GM23338 (cell line): ENCODE results near the gene PLXNA2. TPM values are rescaled to one million over a fixed set of nuclear protein-coding genes. Genes with fewer than 3 reads are reported as not detected.

Experiments
- ATAC-seq: fragments of 200-7000 bp; cut with Tn5 transposase; 3 replicates; pipeline ENCODE4 v1.9.1; 2020
- DNase-seq: peaks from one replicate; pipeline ENCODE4 v3.0.0-alpha.2; 2015; ENCODE audit warnings: low spot score
- H2AFZ ChIP-seq: fragments of 200-600 bp; sonication (generic); 2 replicates; pipeline ENCODE4 v1.8.0; 2016; ENCODE audit warnings: antibody characterized with exemption, mild to moderate bottlenecking, moderate library complexity
- H3F3A ChIP-seq: fragments of 200-600 bp; sonication (generic); replicated peaks from 2 replicates; pipeline ENCODE4 v1.8.0; 2017; ENCODE audit warnings: antibody characterized with exemption, mixed run types, low read depth
- H3K27ac ChIP-seq: fragments of 200-600 bp; sonication (generic); 2 replicates; pipeline ENCODE4 v1.6.1; 2016; ENCODE audit warnings: low read depth
- H3K27me3 ChIP-seq: fragments of 200-600 bp; sonication (generic); 2 replicates; pipeline ENCODE4 v1.8.0; 2016; ENCODE audit warnings: mild to moderate bottlenecking, mixed run types, moderate library complexity; ENCODE audit not compliant: insufficient read depth
- H3K36me3 ChIP-seq: fragments of 200-600 bp; sonication (generic); 2 replicates; pipeline ENCODE4 v1.8.0; 2016; ENCODE audit warnings: mild to moderate bottlenecking; ENCODE audit not compliant: insufficient read depth
- H3K4me1 ChIP-seq: fragments of 200-600 bp; sonication (generic); 2 replicates; pipeline ENCODE4 v1.8.0; 2016; ENCODE audit warnings: mild to moderate bottlenecking, moderate library complexity; ENCODE audit not compliant: insufficient read depth
- H3K4me2 ChIP-seq: fragments of 200-600 bp; sonication (generic); 2 replicates; pipeline ENCODE4 v1.7.1; 2017; ENCODE audit warnings: mixed run types
- H3K4me3 ChIP-seq: fragments of 200-600 bp; sonication (generic); 2 replicates; pipeline ENCODE4 v1.6.1; 2016; ENCODE audit warnings: mixed run types
- H3K79me2 ChIP-seq: fragments of 200-600 bp; sonication (generic); replicated peaks from 2 replicates; pipeline ENCODE4 v1.8.0; 2017; ENCODE audit warnings: mild to moderate bottlenecking; ENCODE audit not compliant: insufficient read depth
- H3K9me2 ChIP-seq: fragments of 200-600 bp; sonication (generic); 2 replicates; pipeline ENCODE4 v1.8.0; 2017; ENCODE audit not compliant: insufficient read depth
- H4K20me1 ChIP-seq: fragments of 200-600 bp; sonication (generic); replicated peaks from 2 replicates; pipeline ENCODE4 v1.8.0; 2017; ENCODE audit warnings: mild to moderate bottlenecking; ENCODE audit not compliant: insufficient read depth
- H3K27ac Mint-ChIP-seq: 2 replicates; pipeline ENCODE4 v1.8.0; 2020; ENCODE audit warnings: inconsistent platforms, mild to moderate bottlenecking, moderate library complexity, mixed read lengths
- H3K27me3 Mint-ChIP-seq: 3 replicates; pipeline ENCODE4 v1.8.0; 2022; ENCODE audit warnings: low read depth, mild to moderate bottlenecking, moderate library complexity, mixed read lengths, inconsistent platforms; ENCODE audit not compliant: insufficient read depth, poor library complexity
- H3K36me3 Mint-ChIP-seq: 3 replicates; pipeline ENCODE4 v1.8.0; 2021; ENCODE audit warnings: low read depth, mild to moderate bottlenecking, inconsistent platforms, moderate library complexity, mixed read lengths
- H3K4me1 Mint-ChIP-seq: 3 replicates; pipeline ENCODE4 v1.8.0; 2020; ENCODE audit warnings: mild to moderate bottlenecking, inconsistent platforms, mixed read lengths
- H3K4me3 Mint-ChIP-seq: 3 replicates; pipeline ENCODE4 v1.8.0; 2021; ENCODE audit warnings: moderate library complexity, mild to moderate bottlenecking, inconsistent platforms, mixed read lengths
- H3K9me3 Mint-ChIP-seq: 3 replicates; pipeline ENCODE4 v1.8.0; 2020; ENCODE audit warnings: moderate library complexity, mild to moderate bottlenecking, inconsistent platforms, mixed read lengths
- EZH2 ChIP-seq: fragments of 200-600 bp; sonication (generic); IDR thresholded peaks from one replicate; pipeline ENCODE4 v1.8.0; 2017; ENCODE audit warnings: antibody characterized with exemption, mild to moderate bottlenecking, low read depth; ENCODE audit not compliant: unreplicated experiment
- EZH2phosphoT487 ChIP-seq: fragments of 200-600 bp; sonication (generic); IDR thresholded peaks from one replicate; pipeline ENCODE4 v1.8.1; 2018; ENCODE audit warnings: antibody characterized with exemption; ENCODE audit not compliant: unreplicated experiment
- NANOG ChIP-seq: IDR thresholded peaks from 2 replicates; pipeline ENCODE4 v1.6.1; 2016; ENCODE audit warnings: antibody characterized with exemption, borderline replicate concordance
- POLR2AphosphoS5 ChIP-seq: IDR thresholded peaks from 2 replicates; pipeline ENCODE4 v1.6.1; 2016; ENCODE audit warnings: antibody characterized with exemption, low read depth
- ZNF114 ChIP-seq: fragments of 250-450 bp; sonication (Bioruptor Pico); IDR thresholded peaks from 2 replicates; pipeline ENCODE4 v1.5.0; 2020; ENCODE audit warnings: mild to moderate bottlenecking, moderate library complexity
- ZNF331 ChIP-seq: fragments of 250-450 bp; sonication (Bioruptor Pico); IDR thresholded peaks from 2 replicates; pipeline ENCODE4 v1.5.0; 2020; ENCODE audit warnings: low read depth, mild to moderate bottlenecking, moderate library complexity
- polyA plus RNA-seq: library from polyadenylated mRNA; unstranded; fragments of >200 nt; fragmentation: Nextera tagmentation; extraction: Ambion mirVana; gene quantifications from 2 replicates; pipeline ENCODE4 v1.2.1, GENCODE V29; 2016
- total RNA-seq: library from RNA; depleted of rRNA; stranded (reverse); fragments of >200 nt; shearing (Covaris generic); gene quantifications from 2 replicates; pipeline ENCODE4 v1.2.3, GENCODE V29; 2014
- TF ChIP-seq, protein P1 (sequence below): IDR thresholded peaks from one replicate; pipeline ENCODE4 v1.6.1; 2018; ENCODE audit warnings: antibody characterized with exemption; ENCODE audit not compliant: unreplicated experiment
- TF ChIP-seq, protein P2 (sequence below), 2 experiments: fragments of 200-600 bp in 1 of 2; sonication (generic) in 1 of 2; conservative IDR thresholded peaks; 2 replicates each; pipeline versions ENCODE4 v1.5.1 to v1.6.1; 2016 to 2017; ENCODE audit warnings: antibody characterized with exemption in 2 of 2, low read depth in 2 of 2, mild to moderate bottlenecking in 2 of 2, moderate library complexity in 1 of 2
- TF ChIP-seq, protein P3 (sequence below): IDR thresholded peaks from 2 replicates; pipeline ENCODE4 v1.6.1; 2016; ENCODE audit warnings: antibody characterized with exemption

PLXNA2 gene
- total and polyA plus RNA-seq, 2 experiments from 2014 or later = 0.40 to 1.8 TPM

DNA sequence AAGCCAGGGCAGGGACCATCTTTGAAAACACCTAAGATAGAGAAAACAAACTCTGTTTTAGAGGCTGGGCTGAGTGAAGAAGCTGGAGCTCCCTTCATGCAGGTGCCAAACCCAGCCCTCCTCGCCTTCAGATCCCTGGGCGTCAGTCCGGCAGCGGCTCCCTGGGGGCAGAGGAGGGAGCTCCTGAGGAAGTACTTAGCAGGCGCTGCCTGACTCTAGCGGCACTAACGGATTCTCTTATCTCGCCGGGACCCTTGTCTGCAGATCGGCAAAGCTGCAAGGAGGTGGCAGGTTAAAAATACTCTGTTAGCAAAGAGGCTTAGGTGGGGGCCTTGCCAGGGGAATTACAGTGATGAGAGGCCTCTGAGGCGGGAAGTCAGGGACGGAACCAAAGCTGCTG, 79.6 kb downstream of the PLXNA2 start:
- Histone ChIP-seq H3F3A (no peaks in the 10 kb centered on the region), H4K20me1 (no peaks in the 10 kb centered on the region), H3K4me2 (no peak overlapping the region), H3K36me3 (no peaks in the 10 kb centered on the region; the same call in 1 of the 2 replicates), H3K27me3 (no peaks in the 10 kb centered on the region), H3K4me3 (no peak overlapping the region), H3K27ac (no peak overlapping the region), H3K79me2 (no peaks in the 10 kb centered on the region), H3K4me1 (peaks cover 20% of the 10 kb centered on the region), H2AFZ (no peak overlapping the region), H3K9me2 (no peaks in the 10 kb centered on the region)
- TF ChIP-seq ZNF114 (no peak), POLR2AphosphoS5 (no peak), EZH2 (no peak), NANOG (no peak)
- no peak overlapping the region for H3K4me3 Mint-ChIP-seq
- H3K27me3 Mint-ChIP-seq = peaks cover 4% of the 10 kb centered on the region
- no peaks in the 10 kb centered on the region for H3K36me3 Mint-ChIP-seq
- peaks cover 63% of the 10 kb centered on the region for H3K4me1 Mint-ChIP-seq
- no peaks in the 10 kb centered on the region; the same call in 2 of the 3 replicates for H3K9me3 Mint-ChIP-seq
- no peak overlapping the region for H3K27ac Mint-ChIP-seq
- ATAC-seq (no peak), DNase-seq (no peak)

DNA sequence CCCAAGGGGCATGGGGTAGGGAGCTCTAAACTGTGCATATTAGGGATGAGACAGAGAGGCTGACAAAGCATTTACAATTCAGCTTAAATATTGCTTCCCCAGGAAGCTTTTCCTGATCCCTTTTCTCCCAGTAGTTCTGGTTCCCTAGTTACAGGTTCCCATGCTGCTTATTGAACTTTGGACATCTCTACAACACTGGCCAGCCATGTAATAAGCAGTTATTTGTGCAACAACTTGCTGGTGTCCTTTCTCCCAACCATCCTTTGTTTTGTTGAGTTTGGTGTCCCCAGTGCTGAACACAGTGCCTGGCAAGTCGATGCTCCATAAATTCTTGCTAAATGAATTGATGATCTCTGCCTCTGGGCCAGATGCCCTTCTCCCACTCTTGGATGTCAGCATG, 80.6 kb downstream of the PLXNA2 start:
- Mint-ChIP-seq H3K27ac (no peak overlapping the region), H3K36me3 (no peaks in the 10 kb centered on the region), H3K9me3 (no peaks in the 10 kb centered on the region; the same call in 2 of the 3 replicates), H3K27me3 (peaks cover 2% of the 10 kb centered on the region), H3K4me1 (peaks cover 71% of the 10 kb centered on the region), H3K4me3 (no peak overlapping the region)
- H3K9me2 ChIP-seq = no peaks in the 10 kb centered on the region
- no peak overlapping the region for H3K4me3 ChIP-seq
- DNase-seq (no peak), ATAC-seq (no peak)
- no peaks in the 10 kb centered on the region for H3F3A ChIP-seq
- H3K27me3 ChIP-seq = no peaks in the 10 kb centered on the region
- H4K20me1 ChIP-seq = no peaks in the 10 kb centered on the region
- H3K27ac ChIP-seq = no peak overlapping the region
- no peaks in the 10 kb centered on the region for H3K79me2 ChIP-seq
- H3K4me2 ChIP-seq = no peak overlapping the region
- TF ChIP-seq ZNF114 (no peak), EZH2phosphoT487 (no peak), ZNF331 (no peak), POLR2AphosphoS5 (no peak), EZH2 (no peak)
- TF ChIP-seq, protein P1, sequence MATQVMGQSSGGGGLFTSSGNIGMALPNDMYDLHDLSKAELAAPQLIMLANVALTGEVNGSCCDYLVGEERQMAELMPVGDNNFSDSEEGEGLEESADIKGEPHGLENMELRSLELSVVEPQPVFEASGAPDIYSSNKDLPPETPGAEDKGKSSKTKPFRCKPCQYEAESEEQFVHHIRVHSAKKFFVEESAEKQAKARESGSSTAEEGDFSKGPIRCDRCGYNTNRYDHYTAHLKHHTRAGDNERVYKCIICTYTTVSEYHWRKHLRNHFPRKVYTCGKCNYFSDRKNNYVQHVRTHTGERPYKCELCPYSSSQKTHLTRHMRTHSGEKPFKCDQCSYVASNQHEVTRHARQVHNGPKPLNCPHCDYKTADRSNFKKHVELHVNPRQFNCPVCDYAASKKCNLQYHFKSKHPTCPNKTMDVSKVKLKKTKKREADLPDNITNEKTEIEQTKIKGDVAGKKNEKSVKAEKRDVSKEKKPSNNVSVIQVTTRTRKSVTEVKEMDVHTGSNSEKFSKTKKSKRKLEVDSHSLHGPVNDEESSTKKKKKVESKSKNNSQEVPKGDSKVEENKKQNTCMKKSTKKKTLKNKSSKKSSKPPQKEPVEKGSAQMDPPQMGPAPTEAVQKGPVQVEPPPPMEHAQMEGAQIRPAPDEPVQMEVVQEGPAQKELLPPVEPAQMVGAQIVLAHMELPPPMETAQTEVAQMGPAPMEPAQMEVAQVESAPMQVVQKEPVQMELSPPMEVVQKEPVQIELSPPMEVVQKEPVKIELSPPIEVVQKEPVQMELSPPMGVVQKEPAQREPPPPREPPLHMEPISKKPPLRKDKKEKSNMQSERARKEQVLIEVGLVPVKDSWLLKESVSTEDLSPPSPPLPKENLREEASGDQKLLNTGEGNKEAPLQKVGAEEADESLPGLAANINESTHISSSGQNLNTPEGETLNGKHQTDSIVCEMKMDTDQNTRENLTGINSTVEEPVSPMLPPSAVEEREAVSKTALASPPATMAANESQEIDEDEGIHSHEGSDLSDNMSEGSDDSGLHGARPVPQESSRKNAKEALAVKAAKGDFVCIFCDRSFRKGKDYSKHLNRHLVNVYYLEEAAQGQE = no peak
- TF ChIP-seq, protein P2, sequence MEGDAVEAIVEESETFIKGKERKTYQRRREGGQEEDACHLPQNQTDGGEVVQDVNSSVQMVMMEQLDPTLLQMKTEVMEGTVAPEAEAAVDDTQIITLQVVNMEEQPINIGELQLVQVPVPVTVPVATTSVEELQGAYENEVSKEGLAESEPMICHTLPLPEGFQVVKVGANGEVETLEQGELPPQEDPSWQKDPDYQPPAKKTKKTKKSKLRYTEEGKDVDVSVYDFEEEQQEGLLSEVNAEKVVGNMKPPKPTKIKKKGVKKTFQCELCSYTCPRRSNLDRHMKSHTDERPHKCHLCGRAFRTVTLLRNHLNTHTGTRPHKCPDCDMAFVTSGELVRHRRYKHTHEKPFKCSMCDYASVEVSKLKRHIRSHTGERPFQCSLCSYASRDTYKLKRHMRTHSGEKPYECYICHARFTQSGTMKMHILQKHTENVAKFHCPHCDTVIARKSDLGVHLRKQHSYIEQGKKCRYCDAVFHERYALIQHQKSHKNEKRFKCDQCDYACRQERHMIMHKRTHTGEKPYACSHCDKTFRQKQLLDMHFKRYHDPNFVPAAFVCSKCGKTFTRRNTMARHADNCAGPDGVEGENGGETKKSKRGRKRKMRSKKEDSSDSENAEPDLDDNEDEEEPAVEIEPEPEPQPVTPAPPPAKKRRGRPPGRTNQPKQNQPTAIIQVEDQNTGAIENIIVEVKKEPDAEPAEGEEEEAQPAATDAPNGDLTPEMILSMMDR (conservative IDR thresholded peaks at IDR 0.05; ENCODE audit: low read depth in 2 of 2) = no peak
- TF ChIP-seq, protein P3, sequence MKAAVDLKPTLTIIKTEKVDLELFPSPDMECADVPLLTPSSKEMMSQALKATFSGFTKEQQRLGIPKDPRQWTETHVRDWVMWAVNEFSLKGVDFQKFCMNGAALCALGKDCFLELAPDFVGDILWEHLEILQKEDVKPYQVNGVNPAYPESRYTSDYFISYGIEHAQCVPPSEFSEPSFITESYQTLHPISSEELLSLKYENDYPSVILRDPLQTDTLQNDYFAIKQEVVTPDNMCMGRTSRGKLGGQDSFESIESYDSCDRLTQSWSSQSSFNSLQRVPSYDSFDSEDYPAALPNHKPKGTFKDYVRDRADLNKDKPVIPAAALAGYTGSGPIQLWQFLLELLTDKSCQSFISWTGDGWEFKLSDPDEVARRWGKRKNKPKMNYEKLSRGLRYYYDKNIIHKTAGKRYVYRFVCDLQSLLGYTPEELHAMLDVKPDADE = no peak
- no peaks in the 10 kb centered on the region; the same call in 1 of the 2 replicates for H3K36me3 ChIP-seq
- H3K4me1 ChIP-seq = peaks cover 20% of the 10 kb centered on the region
- no peak overlapping the region for H2AFZ ChIP-seq
